ENCODE data around the gene DNAJC11.
A peak's percentile ranks its signal among the peaks of the same experiment; 100 is the strongest.
"Not testable (repeated sequence)": the region's sequence is repeated elsewhere in the genome, so short reads cannot be mapped to it uniquely, and the experiment has no call there.

Gene DNAJC11

GRCh38 chr1:6601049-6601922 is 100.3 kb downstream of the DNAJC11 start:
- DNase-seq (ENCODE audit: low read depth in 2 of 2) = peak; percentile 65 to 69

- DNase-seq (ENCODE audit: low read depth in 2 of 2) = no peak
These were observed 101.1 kb downstream of the DNAJC11 start for GRCh38 chr1:6600410-6601048.

GRCh38 chr1:6599991-6600390 is 101.6 kb downstream of the DNAJC11 start:
- DNase-seq (ENCODE audit: low read depth in 2 of 2) = not testable (repeated sequence)

GRCh38 chr1:6599141-6599975 is 102.3 kb downstream of the DNAJC11 start:
- DNase-seq (ENCODE audit: low read depth in 2 of 2) = no peak

- no peak for DNase-seq (ENCODE audit: low read depth in 2 of 2)
These were observed 103.9 kb downstream of the DNAJC11 start for GRCh38 chr1:6597777-6598131.

GRCh38 chr1:6596886-6597776 is 104.5 kb downstream of the DNAJC11 start:
- no peak for DNase-seq (ENCODE audit: low read depth in 2 of 2)

- DNase-seq (ENCODE audit: low read depth in 2 of 2) = no peak
These were observed 105.3 kb downstream of the DNAJC11 start for GRCh38 chr1:6596351-6596750.

- no peak for DNase-seq (ENCODE audit: low read depth in 2 of 2)
These were observed 106.5 kb downstream of the DNAJC11 start for GRCh38 chr1:6594977-6595740.

GRCh38 chr1:6593810-6594209 is 107.8 kb downstream of the DNAJC11 start:
- no peak for DNase-seq (ENCODE audit: low read depth in 2 of 2)

- DNase-seq (ENCODE audit: low read depth in 2 of 2) = no peak
These were observed 108.6 kb downstream of the DNAJC11 start for GRCh38 chr1:6592865-6593593.

GRCh38 chr1:6592441-6592840 is 109.2 kb downstream of the DNAJC11 start:
- no peak for DNase-seq (ENCODE audit: low read depth in 2 of 2)

- DNase-seq (ENCODE audit: low read depth in 2 of 2) = no peak
These were observed 110.0 kb downstream of the DNAJC11 start for GRCh38 chr1:6591644-6592043.

- DNase-seq (ENCODE audit: low read depth in 2 of 2) = no peak
These were observed 110.4 kb downstream of the DNAJC11 start for GRCh38 chr1:6591222-6591621.

GRCh38 chr1:6590046-6590445 is 111.6 kb downstream of the DNAJC11 start:
- no peak for DNase-seq (ENCODE audit: low read depth in 2 of 2)

- DNase-seq (ENCODE audit: low read depth in 2 of 2) = no peak
These were observed 112.6 kb downstream of the DNAJC11 start for GRCh38 chr1:6588893-6589520.

GRCh38 chr1:6588128-6588892 is 113.3 kb downstream of the DNAJC11 start:
- DNase-seq (ENCODE audit: low read depth in 2 of 2) = no peak

- DNase-seq (ENCODE audit: low read depth in 2 of 2) = no peak
These were observed 114.2 kb downstream of the DNAJC11 start for GRCh38 chr1:6587261-6588005.

GRCh38 chr1:6586404-6586816 is 115.2 kb downstream of the DNAJC11 start:
- DNase-seq (ENCODE audit: low read depth in 2 of 2) = no peak

Data from fibroblast of skin of left quadriceps (primary cell).